Coronary artery (tissue), 2 donors: Measurements from ENCODE around the gene SVBP.
A peak's percentile ranks its signal among the peaks of the same experiment; 100 is the strongest.
"Not testable (repeated sequence)": the region's sequence is repeated elsewhere in the genome, so short reads cannot be mapped to it uniquely, and the experiment has no call there.

ENCODE experiments used
- DNase-seq: peaks from one replicate; pipeline ENCODE4 v3.0.0-alpha.2; 2017; ENCODE audit warnings: low spot score
- H3K27ac ChIP-seq, 2 donors: fragments of 200-600 bp; sonication (generic); one replicate each; pipeline ENCODE4 v1.5.1; 2016 to 2019
- H3K4me3 ChIP-seq: fragments of 200-600 bp; sonication (generic); 2 replicates; pipeline ENCODE4 v1.5.1; 2016; ENCODE audit warnings: mild to moderate bottlenecking, moderate library complexity
- TF ChIP-seq, protein P1 (sequence below): fragments of 200-600 bp; sonication (generic); IDR thresholded peaks from one replicate; pipeline ENCODE4 v1.5.1; 2019; ENCODE audit warnings: antibody characterized with exemption

Gene SVBP, protein sequence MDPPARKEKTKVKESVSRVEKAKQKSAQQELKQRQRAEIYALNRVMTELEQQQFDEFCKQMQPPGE

DNA sequence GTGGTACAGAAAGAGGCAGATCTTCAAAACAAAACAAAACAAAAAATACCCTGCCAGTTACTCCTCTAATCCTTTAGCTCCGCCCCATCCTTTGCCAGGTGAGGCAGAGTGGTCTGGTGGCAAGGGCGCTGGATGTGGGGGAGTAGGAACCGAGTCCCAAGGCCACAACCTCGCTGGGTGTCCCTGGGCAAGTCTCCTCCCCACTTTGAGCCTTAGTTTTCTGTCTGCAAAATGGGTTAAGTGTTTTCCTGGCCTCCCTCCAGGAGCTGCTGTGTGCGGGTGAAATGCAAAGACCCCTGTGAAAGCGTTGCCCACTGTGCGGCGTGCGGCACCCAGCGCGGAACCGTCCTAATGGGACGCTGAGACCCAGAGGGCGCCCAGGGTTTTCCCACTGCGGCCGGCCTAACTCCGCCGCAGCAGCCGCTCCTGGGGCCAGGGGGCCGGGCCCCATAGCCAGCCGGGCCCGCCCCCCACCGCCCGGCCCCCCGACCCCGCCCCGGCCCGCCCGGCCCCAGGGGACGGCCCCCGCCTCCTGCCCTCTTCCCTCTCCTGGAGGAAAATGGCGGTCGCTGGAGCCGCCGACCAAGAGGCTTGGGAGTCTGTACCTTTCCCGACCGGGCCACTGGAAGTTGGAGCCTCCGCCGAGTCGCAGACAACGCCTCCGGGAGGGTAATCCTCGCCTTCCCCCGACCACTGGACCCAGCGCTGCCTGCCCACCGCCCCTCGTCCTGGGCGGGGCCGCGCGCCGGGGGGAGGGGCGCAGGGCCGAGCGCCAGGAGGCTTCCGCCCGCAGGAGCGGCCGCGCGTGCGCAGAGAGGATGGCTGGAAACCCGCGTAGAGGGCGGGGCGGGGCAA, at the start of gene SVBP, which contains the start of gene ERMAP:
SVBP (minus strand) TSS at position 813 of the 855 bp plus-strand sequence. CDS start 853 bp downstream, outside the sequence.
ERMAP (plus strand) TSS at position 538 of the 855 bp plus-strand sequence. CDS start 13,327 bp downstream, outside the sequence.
- TF ChIP-seq, protein P1, sequence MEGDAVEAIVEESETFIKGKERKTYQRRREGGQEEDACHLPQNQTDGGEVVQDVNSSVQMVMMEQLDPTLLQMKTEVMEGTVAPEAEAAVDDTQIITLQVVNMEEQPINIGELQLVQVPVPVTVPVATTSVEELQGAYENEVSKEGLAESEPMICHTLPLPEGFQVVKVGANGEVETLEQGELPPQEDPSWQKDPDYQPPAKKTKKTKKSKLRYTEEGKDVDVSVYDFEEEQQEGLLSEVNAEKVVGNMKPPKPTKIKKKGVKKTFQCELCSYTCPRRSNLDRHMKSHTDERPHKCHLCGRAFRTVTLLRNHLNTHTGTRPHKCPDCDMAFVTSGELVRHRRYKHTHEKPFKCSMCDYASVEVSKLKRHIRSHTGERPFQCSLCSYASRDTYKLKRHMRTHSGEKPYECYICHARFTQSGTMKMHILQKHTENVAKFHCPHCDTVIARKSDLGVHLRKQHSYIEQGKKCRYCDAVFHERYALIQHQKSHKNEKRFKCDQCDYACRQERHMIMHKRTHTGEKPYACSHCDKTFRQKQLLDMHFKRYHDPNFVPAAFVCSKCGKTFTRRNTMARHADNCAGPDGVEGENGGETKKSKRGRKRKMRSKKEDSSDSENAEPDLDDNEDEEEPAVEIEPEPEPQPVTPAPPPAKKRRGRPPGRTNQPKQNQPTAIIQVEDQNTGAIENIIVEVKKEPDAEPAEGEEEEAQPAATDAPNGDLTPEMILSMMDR = no peak
- peak; percentile 93 for DNase-seq
- peak within 1 kb of the TSS; percentile 80 for H3K4me3 ChIP-seq
- peak within 1 kb of the TSS; percentile 95 to 97 for H3K27ac ChIP-seq

DNA sequence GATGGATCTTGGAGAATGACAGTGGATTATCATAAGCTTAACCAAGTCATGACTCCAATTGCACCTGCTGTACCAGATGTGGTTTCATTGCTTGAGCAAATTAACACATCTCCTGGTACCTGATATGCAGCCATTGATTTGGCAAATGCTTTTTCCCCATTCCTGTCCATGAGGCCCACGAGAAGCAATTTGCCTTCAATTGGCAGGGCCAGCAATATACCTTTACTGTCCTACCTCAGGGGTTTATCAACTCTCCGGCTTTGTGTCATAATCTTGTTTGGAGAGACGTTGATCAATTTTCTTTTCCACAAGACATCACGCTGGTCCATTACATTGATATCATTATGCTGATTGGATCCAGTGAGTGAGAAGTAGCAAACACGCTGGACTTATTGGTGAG, 49.4 kb upstream of the SVBP start:
- Histone ChIP-seq H3K4me3 (no peak overlapping the region), H3K27ac (no peak overlapping the region)
- TF ChIP-seq, protein P1 = no peak
- no peak for DNase-seq

DNA sequence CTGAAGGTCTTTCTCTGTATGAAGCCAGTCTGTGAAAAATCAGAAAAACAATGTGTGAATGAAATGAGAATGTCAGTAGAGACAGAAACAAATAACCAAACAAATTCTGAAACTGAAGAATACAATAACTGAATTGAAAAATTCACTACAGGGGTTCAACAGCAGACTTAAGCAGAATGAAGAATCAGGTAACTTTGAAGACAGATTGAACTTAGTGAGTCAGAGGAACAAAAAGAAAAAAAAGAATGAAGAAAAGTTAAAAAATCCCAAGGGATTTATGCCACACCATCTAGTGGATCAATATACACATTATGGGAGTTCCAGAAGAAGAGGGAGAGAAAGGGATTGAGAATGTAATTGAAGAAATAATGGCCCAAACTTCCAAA, 43.8 kb upstream of the SVBP start:
- no peak for DNase-seq
- no peak overlapping the region for H3K4me3 ChIP-seq
- H3K27ac ChIP-seq = no peak overlapping the region
- TF ChIP-seq, protein P1 = no peak

DNA sequence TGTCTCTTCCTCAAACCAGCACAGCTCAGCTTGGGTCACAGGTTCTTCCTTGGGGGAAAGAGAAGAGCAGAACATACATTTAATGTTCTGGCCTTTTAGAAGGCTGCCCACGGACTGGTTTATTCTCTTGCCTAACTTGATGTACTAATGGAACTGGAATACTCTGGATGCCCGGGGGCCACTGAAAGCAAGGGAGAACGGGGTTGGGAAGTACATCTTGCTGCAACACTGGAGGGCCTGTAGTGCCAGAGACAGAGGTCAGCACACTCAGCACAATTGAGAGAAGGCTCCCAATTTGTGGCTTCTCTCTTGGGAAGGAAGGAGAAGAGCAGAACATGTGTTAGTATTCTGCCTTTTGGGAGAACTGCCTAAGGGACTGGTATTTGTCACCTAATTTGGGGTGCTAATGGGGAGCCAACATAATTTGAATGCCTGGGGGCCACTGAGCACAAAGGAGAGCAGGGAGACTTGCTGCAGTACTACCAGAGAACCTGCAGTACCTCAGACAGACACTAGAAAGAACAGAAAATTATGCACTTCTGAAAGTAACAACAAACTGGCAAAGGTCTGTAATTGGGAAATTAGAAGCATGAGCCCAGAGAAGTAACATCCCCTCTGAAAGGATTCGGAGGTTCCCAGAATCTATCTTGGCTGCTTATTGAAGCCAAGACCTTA, 43.3 kb upstream of the SVBP start:
- H3K27ac ChIP-seq = no peak overlapping the region
- no peak for DNase-seq
- TF ChIP-seq, protein P1 = no peak

DNA sequence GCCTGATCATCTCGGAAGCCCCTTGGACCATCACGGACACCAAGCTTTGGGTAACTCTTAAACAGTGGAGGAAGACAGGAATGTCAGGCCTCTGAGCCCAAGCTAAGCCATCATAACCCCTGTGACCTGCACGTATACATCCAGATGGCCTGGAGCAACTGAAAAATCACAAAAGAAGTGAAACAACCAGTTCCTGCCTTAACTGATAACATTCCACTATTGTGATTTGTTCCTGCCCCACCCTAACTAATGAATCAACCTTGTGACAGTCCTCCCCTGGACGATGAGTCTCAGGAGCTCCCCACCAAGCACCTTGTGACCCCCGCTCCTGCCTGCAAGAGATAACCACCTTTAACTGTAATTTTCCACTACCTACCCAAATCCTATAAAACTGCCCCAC, 42.2 kb upstream of the SVBP start:
- not testable (repeated sequence) for H3K4me3 ChIP-seq, DNase-seq, H3K27ac ChIP-seq

More for the DNA sequence above, 43.3 kb upstream of the SVBP start:
- H3K4me3 ChIP-seq = no peak overlapping the region

DNA sequence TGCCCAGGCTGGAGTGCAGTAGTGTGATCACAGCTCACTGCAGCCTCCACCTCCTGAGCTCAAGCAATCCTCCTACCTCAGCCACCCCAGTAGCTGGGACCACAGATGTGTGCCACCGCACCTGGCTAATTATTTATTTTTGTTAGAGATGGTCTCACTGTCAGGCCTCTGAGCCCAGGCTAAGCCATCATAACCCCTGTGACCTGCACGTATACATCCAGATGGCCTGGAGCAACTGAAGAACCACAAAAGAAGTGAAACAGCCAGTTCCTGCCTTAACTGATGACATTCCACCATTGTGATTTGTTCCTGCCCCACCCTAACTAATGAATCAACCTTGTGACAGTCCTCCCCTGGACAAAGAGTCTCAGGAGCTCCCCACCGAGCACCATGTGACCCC, 39.4 kb upstream of the SVBP start:
- not testable (repeated sequence) for H3K4me3 ChIP-seq, DNase-seq, H3K27ac ChIP-seq

DNA sequence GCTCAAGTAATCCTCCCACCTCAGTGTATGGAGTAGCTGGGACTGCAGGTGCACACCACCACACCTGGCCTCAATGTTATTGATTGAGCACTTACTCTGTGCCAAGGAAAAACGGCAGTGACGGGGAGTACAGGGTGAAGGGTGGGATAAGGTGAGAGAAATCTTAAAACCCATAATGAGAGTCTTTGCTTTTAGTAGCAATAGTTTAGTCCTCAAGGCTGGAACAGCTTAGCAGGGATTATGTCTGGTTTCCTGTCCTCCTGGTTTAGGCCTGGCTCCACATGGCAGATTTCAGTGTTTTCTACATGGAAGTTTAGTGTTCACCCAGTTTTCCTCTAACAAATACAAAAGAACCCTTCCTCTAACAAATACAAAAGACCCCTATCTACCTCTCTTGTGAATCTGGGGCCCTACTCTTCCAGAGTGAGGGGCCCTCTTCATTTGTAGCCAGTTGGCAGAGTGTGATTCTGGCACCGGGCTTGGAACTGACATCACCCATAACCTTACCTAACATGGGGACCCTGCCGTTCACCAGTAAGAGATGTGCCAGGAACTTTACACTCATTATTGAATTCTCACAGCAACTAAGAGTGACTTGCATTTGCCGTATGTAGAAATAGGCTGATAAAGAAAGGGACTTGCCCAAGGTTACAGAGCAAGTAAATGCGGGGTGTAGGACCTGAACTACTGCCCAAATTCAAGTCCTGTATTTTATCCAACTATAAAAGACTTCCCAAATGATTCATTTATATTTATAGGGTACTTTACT, 36.1 kb upstream of the SVBP start:
- no peak overlapping the region for H3K4me3 ChIP-seq
- H3K27ac ChIP-seq = no peak overlapping the region
- no peak for DNase-seq
- TF ChIP-seq, protein P1 = no peak
